Kidney glomerular epithelial cell (primary cell): ENCODE data around the gene SMYD2.
"Not testable (repeated sequence)": the region's sequence is repeated elsewhere in the genome, so short reads cannot be mapped to it uniquely, and the experiment has no call there.

Source experiments
- DNase-seq: peaks from one replicate; lab custom pipeline; 2025; lab: John Stamatoyannopoulos, UW

The SMYD2 gene

DNA sequence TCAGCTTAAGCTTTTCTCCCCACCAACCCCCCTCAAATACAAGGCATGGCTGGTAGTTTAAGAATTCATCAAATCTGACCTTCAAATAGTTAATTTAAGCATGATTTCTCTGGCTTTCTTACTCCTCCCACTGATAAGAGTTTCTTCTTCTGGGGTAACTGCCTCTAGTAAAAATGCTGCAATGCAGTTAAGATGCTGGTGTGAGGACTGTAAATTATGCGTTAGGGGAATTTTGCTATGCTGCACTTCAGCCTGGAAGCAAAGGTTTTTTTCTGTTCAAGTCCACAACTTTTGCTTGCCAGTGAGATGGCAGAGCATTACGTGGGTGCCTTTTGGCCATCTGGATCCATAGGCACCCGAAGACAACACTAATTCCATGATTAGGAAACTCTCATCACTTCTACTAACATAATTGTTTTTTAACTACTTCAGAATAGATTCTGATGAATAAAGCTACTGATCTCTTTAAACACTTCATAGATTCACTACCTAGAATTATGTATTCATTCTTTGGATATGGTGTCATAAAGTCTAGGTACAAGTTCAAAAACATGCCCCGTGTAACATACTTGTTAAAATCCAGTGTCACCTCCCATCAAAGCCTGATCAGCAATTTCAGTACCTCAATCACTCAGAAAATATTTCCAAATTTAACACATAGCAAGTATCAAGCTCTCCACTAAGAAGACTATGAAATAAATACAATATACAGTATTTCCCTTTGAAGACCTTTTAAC lies 8.8 kb upstream of the SMYD2 start:
- DNase-seq, result no peak

GRCh38 chr1:214272964-214273533 lies 7.9 kb upstream of the SMYD2 start:
- DNase-seq, result no peak

GRCh38 chr1:214275700-214276099 lies 5.3 kb upstream of the SMYD2 start:
- not testable (repeated sequence) for DNase-seq

DNA sequence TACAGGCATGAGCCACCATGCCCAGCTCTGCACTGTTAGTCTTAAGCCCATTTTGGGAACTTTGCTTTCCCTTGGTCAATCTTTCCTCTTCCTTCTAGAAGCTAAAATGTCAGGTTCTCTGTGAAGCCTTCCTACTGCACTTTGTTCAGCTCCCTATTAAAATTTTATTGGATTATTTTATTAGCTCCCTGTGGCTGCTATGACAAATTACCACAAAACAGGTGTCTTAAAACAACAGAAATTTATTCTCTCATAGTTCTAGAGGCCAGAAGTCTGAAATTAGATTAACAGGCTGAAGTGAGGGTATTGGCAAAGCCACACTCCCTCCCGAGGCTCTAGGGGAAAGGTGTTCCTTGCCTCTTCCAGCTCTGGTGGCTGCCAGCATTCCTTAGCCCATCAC lies 4.2 kb upstream of the SMYD2 start:
- DNase-seq, result no peak

DNA sequence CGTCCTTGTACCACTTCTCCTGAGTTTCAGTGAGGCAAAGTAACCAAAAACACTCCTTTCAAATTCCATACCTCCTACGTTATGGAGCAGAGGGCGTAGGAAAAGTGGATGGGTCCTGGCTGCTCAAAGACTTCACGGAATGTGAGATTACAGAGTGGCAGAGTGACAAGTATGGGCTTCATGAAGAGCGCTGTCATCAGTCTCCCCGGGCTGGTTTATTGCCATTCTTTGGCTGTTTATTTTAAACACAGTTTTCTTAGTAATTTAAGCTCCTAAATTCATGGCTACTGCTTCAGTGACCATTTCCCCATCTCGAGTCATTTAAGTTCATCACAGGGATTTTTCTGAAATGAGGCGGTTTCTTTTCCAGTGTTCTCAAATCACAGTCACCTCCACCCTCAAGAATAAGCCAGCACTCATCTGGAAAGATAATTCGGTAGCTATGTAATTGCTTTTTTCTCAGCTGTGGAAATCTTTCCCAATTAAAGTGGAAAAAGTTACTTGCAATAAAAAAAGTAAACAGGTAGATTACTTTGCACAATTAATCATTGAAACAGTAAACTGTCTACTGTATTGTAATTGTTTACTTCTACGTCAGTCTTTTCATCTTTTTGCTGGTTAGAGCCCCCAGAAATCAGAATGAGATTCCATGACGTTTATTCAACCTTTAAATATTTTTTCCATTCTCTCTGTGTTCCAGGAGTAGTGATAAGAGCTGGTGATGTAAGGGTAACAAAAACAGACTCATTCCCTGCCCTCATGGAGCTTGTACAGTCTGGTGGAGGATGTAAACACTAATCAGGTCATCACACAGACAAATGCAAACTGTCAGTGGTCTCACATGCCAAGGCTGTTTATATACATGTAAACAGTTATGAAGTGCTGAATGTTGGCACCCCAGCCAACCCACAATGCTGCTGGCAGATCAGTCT lies 3.0 kb upstream of the SMYD2 start:
- DNase-seq, result no peak

GRCh38 chr1:214280386-214281020 lies 456 bp upstream of the SMYD2 start:
- peak; percentile 44 for DNase-seq

- peak; percentile 45 for DNase-seq
These were observed 1.0 kb downstream of the SMYD2 start for GRCh38 chr1:214281720-214282629.

DNA sequence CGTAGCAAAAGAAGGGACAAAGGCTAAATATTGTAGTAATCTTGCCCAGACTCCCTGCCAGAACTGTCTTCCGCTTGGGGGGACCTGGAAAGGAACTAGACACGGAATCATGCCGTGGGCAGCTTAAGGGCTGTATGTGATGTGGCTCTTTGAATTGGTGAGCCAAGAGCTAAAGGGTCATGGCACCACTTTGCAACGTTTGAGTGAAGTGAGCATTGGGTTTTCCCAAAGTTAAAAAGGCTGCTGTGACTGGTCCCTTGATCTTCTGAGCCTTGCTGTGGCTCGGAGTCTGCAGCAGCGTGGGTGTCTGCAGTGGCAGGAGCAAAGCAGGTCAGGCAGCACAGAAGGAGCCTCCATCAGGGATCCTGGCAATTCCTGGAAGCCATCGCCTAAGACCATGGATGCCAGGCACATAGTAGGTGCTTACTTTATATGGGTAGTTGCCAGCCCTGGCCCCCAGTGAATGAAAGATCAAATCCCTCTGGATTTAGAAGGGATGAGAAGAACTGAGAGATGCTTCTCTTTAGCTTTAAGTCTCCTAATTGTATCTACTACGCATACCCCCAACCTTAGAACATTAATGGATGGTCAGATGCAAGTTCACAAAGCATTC lies 1.8 kb downstream of the SMYD2 start:
- DNase-seq, result no peak

DNA sequence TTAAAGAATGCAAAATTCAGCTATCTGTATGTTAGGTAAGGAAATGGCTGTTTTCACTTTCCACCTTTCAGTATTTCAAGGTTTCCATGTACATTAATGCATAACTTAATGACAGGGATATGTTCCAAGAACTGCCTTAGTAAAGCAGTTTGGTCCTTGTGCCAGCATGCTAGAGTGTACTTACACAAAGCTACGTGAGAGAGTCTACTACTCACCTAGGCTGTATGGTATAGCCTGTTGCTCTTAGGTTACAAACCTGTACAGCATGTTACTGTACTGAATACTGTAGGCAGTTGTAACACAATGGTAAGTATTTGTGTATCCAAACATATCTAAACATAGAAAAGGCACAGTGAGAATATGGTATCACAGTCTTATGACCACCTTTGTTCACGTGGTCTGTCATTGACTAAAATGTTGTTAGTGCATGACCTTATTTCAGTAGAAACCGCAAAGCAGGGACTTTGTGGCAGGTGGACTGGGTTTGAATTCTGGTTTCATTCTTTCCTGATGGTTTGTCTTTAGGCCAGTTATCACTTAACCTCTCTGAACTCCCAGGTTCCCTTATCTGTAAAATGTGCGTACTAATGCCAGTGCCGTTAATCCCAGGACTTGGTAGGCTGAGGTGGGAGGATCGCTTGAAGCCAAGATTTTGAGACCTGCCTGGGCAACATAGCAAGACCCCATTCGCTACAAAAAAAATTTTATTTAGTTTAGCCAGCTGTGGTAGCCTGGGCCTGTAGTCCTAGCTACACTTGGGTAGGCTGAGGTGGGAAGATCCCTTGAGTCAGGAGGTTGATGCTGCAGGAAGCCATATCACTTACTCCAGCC lies 4.9 kb downstream of the SMYD2 start:
- DNase-seq, result no peak

DNA sequence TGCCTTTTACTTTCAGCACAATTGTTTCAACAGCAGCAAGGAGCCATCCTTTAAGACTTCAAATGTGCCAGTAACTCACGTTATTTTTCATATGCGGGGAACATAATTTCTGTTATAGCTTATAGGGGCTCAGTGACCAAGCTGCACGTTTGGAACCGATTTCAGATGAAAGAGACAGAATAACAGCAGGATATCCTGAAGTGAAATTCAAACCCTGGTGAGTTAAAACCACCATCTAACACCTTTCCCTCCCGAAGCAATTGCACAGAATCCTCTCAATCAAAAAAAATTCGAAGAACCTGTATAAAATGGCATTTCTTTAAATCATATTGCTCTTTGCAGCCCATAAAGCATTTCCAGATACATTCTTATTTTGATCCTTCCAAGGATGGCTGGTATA lies 6.9 kb downstream of the SMYD2 start:
- DNase-seq, result no peak

DNA sequence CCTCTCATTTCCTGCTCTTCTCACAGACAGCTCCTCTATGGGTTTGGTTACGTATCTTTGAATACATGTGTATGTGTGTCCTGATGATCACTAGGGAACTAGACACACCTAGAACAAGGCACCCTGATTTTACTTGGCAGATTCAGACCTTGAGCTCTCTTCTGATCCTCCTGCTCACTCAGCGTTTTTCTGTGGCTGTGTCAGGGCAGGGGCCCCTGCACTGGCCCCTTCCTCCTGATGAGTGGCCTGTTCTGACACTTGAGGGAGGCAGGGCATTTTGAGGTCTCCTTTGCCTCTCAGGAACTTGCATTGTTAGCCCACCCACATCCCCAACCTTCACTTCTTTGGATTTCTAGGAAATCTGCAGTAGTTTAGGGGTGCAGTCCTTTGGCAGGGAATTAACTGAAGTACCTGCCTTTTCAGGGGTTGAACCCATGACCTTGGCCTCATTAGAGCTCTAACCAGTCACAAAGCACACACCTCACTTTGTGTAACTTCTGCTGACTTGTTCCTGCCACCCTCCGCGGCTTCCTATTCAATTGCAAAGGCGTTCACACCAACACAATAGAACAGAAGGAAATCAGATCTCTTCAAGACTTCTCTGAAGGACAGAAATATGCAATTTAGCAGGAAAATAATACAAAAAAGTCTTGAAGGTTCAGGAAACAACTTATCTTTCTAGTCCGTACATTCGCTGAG lies 8.8 kb downstream of the SMYD2 start:
- no peak for DNase-seq

DNA sequence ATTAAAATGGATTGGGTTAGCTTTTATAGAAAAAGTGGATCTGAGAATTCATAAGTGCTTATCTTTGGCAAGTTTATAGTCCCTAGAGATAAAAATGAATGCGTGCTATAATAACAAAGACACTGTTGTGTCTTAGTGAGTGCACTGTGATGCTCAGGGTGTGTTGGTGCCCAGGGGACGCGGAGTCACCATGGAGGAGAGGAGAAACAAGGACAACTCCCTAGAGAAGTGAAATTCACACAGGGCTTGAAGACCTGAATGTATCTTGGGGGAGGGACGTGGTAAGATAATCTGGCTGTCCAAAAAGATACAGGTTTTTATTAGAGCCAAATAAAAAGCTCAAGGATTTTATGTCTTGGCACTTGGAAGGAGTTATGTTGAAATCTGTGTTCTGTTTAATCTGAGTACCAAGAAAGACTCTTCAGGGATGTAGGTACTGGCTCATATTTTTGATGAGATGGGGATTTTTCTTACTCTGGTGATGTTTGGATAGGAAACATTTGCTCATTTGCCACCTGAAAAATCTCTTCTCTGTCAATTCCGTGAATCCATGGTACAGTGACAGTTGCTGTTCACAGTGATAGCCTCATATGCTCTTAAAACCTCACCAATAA lies 9.6 kb downstream of the SMYD2 start:
- DNase-seq, result no peak

DNA sequence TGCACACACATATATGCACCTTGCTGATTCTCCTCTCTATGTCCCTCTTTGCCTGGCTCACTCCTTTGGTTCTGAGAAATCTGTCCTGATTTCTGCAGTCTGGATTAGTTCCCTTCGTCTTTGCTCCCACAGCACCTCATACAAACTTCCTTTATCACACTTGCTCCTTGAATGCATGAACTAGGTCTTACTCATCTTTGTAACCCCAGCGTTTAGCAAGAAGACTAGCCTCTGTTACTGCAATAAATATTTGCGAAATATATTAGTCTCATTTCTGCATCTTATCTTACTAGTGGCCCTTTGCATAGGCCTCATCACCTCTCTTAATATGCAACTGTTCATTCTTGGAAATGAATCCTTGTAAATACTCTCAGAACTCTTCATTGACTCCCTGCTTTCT lies 11.4 kb downstream of the SMYD2 start:
- no peak for DNase-seq

DNA sequence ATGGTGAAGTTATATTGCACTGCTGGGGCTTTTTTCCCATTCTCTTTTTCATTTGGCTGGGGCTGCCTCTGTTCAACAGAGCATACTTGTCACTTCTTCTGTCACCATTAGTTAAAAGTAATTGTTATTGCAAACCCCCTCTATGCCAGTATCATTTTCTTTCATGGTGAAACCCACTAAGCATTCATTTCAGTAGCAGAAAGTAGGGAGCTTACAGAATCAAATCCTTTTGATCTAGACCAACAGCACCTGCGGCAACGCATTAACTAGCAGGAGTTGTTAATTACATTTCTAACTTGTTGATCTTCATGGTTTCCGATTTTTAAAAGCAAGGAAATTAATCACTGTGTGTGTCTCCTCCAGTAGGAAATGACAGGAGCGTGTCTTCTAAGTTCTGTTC lies 15.0 kb downstream of the SMYD2 start:
- no peak for DNase-seq

GRCh38 chr1:214296860-214297745 lies 16.1 kb downstream of the SMYD2 start:
- DNase-seq, result peak; percentile 71

DNA sequence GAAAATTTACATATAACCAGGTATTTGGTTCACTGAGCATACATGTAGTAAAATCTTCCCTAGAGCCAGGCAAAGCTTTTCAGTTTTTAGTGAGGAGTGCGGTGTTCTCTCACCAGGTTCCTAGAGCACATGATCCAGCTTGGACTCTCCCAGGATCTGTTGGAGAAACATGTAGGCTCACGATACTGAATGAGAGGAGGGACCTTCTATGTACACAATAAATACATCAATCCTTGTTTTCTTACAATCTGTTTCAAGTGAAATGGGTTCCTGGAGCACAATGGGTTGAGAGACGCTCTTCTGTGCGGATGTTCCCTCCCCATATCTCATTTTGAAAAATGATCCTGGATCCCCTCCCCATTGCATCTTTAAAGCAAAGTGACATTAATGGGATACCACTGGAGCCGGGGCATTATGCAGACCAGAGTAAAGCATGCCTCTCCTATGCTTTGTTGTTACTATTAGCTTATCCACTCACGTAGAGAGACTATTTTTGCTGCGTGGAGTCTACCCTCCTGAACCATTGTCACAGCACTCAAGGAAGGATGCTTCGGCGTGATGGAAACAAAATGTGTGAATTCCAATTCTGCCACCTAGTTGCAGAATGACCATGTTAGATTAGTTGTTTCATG lies 19.3 kb downstream of the SMYD2 start:
- no peak for DNase-seq

DNA sequence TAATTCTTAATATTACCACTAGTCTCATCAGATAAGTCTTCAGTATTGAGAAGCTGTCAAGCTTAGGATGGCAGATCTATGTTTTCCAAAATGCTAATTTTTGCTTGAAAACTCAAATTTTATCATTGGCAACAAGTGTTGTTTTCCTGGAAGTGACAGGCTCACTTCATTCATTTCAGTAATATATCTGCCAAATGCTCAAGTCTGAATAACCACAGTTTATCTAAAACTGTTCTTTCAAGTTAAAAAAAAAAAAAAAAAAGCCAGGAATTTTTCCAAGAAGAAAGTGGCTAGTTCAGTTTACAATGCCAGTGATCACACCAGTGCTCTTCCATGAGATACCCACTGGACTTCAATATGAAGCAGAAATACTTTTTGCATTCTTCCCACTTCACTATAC lies 20.6 kb downstream of the SMYD2 start:
- DNase-seq, result no peak
